GM10266 (cell line): Measurements from ENCODE around the gene BRF1.

Experiments used
- DNase-seq: peaks from one replicate; pipeline ENCODE4 v3.0.0; 2012; ENCODE audit errors: extremely low spot score
- TF ChIP-seq, protein P1 (sequence below): IDR thresholded peaks from 2 replicates; pipeline ENCODE4 v1.5.1; 2012; ENCODE audit warnings: mild to moderate bottlenecking, low read depth; ENCODE audit not compliant: control insufficient read depth, insufficient read depth; ENCODE audit errors: missing control alignments

BRF1 gene

DNA sequence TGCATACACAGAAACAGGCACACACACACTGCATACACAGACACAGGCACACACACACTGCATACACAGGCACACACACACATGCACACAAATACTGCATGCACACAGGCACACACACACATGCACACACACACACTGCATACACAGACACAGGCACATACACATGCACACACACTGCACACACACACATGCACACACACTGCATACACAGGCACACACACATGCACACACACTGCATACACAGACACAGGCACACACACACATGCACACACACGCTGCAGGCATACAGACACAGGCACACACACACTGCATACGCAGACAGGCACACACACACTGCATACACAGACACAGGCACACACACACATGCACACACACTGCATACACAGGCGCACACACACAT, 85.2 kb downstream of the BRF1 start:
- no peak for DNase-seq
- TF ChIP-seq, protein P1, sequence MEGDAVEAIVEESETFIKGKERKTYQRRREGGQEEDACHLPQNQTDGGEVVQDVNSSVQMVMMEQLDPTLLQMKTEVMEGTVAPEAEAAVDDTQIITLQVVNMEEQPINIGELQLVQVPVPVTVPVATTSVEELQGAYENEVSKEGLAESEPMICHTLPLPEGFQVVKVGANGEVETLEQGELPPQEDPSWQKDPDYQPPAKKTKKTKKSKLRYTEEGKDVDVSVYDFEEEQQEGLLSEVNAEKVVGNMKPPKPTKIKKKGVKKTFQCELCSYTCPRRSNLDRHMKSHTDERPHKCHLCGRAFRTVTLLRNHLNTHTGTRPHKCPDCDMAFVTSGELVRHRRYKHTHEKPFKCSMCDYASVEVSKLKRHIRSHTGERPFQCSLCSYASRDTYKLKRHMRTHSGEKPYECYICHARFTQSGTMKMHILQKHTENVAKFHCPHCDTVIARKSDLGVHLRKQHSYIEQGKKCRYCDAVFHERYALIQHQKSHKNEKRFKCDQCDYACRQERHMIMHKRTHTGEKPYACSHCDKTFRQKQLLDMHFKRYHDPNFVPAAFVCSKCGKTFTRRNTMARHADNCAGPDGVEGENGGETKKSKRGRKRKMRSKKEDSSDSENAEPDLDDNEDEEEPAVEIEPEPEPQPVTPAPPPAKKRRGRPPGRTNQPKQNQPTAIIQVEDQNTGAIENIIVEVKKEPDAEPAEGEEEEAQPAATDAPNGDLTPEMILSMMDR, result no peak

DNA sequence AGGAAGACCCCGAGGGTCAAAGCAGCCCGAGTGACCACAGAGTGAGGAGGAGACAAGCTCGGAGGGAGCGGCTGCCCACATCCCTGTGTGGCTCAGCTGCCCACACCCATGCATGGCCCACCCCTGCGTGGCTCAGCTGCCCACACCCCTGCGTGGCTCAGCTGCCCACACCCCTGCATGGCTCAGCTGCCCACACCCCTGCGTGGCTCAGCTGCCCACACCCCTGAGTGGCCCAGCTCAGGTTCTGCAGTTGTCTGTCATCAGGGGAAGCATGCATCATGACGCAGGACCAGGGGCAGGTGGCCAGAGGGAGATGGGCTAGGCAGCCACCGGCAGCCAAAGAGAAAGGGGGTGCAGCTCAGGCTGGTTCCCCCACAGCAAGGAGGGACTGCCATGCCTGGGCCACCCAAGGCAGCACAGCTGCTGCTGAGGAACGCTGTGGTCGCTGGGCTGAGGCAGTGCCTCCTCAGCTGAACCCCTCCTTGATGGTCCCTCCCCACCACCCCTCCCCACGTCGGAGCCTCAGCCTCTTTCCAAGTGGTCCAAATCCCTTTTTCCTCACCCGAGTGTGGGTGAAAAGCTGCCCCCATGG, 86.4 kb downstream of the BRF1 start:
- no peak for DNase-seq
- TF ChIP-seq, protein P1, result no peak

DNA sequence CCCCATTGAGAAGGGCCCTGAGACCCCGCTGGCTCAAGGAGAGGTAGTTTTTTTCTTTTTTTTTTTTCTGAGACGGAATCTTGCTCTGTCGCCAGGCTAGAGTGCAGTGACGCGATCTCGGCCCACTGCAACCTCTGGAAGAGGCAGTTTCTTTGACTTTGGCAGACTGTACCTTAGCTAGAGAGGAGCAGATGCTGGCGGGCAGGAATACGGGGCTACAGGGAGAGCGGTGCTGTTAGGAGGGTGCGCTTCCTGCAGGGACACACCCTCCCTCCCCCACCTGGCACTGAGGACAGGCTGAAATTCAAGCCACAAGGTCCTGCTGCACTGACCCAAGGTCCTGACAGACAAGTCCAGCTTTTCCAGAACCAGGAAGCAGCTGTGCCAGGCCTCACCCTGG, 87.4 kb downstream of the BRF1 start:
- DNase-seq, result no peak
- TF ChIP-seq, protein P1, result no peak

DNA sequence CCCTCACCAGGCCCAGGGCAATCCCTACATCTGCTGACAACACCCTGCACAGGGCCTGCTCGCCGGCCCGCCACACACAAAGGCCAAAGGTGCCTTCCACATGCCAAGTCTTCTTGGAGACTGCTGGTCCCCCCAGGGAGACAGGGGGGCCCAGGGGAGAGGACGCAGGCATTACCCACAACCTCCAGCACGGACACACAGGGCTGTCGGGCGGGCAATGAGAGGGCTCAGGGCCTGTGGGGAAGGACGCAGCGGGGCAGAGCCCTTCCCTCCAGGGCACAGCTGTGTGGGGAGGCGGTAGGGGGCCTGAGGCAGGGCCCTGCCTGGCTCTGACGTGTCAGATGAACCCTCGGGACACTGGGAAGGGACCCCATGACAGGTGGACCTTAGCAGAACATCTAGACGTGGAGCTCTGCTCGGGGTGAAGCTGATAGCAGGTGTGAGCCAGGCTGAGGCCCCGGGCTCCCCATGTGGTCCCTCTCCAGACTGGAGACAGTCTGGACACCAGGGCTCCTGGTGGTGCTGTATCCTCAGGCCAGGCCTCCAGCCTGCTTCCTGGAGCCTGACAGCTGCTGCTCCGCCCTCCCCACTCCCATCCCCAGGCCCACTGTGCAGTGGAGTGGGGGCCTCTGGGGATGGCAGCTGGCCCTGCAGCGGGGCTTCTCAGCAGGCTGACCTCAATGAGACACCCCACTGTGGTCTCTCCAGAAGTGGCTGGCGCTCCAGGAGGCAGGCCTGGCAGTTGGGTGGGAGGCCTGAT, 88.1 kb downstream of the BRF1 start:
- no peak for DNase-seq
- TF ChIP-seq, protein P1, result no peak

DNA sequence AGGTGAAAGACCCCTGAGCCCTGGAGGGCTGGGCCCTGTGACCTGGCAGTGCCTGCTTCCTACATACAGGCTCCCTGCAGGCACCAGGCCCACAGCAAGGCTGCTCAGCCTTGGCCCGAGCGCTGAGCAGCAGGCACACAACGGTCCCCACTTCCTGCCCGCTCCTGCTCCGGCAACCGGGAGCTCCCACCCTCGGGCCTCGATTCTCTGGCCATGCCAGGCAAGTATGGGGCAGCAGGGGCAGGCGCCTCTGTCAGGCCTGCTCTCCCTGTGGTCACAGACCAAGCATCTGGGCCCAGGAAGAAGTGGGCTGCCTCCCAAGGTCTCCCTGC, 89.1 kb downstream of the BRF1 start:
- no peak for DNase-seq
- TF ChIP-seq, protein P1, result no peak

DNA sequence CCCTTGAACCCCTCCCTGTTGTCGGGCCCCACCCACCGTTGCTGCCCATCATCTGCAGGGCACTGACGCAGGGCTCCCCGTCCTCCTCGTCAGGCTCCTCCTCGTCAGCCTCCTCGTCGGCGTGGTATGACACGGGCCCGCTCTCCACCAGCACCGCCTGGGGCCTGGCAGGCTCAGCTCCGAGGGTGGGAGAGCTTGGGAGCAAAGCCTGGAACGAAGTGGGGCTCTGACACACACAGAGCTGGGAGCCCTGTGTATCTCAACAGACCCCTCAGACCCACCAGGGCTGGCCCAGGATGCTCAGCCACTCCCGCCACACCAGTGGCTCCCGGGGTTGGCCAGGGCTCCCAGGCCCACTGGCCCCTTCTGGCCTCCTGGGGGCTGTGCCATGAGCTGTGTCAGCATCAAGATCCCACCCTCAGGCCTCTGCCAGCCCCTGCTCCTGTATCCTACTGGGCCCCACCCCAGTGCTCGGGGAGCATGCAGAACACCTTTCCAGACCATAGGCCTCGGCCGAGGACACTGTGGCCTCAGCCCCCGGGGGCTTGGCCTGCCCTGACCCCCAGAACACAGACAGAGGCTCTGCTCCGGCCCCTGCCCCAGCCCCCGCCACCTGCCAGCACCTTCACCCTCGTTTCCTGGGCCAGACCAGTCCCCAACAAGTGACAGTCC, 89.6 kb downstream of the BRF1 start:
- TF ChIP-seq, protein P1, result no peak

DNA sequence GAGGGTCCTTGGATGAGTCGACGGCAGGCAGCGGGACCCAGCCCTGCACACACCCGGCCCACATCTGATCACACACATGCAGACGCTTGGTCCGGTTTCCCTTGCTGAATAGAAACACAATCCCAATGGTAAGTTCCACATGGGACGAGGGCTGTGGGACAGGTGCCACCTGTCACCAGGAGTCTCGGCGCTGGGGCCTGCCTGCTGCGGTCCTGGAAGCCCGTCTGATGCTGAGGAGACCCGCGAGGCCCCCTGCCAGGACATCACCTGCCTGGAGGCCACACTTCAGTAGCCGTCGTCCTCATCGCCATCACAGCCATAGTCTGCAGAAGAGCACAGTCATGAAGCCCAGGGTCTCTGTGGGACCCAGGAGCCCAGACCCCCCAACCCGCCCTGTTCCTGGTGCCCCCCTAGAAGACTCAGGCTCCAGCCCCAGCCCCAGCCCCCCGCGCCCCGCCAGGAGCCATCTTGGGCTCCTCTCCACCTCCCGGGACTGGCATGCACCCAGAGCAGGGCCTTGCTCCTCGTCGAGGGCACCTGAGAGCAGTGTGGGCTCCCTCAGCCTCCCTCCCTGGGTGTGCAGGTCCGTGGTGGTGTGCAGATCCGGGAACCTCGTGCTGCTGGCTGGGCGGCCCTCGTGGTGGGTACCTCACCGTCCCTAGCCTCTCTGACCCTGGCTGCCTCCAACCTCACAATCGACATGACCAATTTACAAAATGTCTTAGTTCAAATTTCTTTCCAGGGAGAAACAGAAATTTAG, 90.4 kb downstream of the BRF1 start:
- DNase-seq, result no peak
- TF ChIP-seq, protein P1, result no peak

More for the DNA sequence above, 89.6 kb downstream of the BRF1 start:
- no peak for DNase-seq
